Measurements from ENCODE around the gene RBM46.

- TF ChIP-seq, protein P1, sequence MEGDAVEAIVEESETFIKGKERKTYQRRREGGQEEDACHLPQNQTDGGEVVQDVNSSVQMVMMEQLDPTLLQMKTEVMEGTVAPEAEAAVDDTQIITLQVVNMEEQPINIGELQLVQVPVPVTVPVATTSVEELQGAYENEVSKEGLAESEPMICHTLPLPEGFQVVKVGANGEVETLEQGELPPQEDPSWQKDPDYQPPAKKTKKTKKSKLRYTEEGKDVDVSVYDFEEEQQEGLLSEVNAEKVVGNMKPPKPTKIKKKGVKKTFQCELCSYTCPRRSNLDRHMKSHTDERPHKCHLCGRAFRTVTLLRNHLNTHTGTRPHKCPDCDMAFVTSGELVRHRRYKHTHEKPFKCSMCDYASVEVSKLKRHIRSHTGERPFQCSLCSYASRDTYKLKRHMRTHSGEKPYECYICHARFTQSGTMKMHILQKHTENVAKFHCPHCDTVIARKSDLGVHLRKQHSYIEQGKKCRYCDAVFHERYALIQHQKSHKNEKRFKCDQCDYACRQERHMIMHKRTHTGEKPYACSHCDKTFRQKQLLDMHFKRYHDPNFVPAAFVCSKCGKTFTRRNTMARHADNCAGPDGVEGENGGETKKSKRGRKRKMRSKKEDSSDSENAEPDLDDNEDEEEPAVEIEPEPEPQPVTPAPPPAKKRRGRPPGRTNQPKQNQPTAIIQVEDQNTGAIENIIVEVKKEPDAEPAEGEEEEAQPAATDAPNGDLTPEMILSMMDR (IDR thresholded peaks at IDR 0.05 in 2 of 3, conservative IDR thresholded peaks at IDR 0.05 in 1 of 3; ENCODE audit: control insufficient read depth in 2 of 3, extremely low read depth in 1 of 3, insufficient read depth in 1 of 3, low read depth in 3 of 3, low read length in 3 of 3), result no peak
- TF ChIP-seq SREBF1 (IDR thresholded peaks at IDR 0.05; ENCODE audit: low read length) (no peak), MEF2A (IDR thresholded peaks at IDR 0.05; ENCODE audit: insufficient read depth, low read depth, low read length) (no peak), ETV6 (conservative IDR thresholded peaks at IDR 0.05 in 1 of 2, IDR thresholded peaks at IDR 0.05 in 1 of 2; ENCODE audit: borderline replicate concordance in 1 of 2, low read depth in 1 of 2) (no peak), POLR2A (IDR thresholded peaks at IDR 0.05; ENCODE audit: low read depth, low read length) (no peak), CBFB (IDR thresholded peaks at IDR 0.05; ENCODE audit: low read depth) (no peak), ATF3 (IDR thresholded peaks at IDR 0.05; ENCODE audit: borderline replicate concordance, extremely low read depth, low read depth, low read length) (no peak), BCL3 (IDR thresholded peaks at IDR 0.05; ENCODE audit: borderline replicate concordance, insufficient read depth, low read depth, low read length, poor library complexity, severe bottlenecking) (no peak), YY1 (IDR thresholded peaks at IDR 0.05; ENCODE audit: low read depth, low read length) (no peak), SMC3 (IDR thresholded peaks at IDR 0.05; ENCODE audit: borderline replicate concordance, low read length) (no peak), MYC (IDR thresholded peaks at IDR 0.05; ENCODE audit: insufficient read depth, insufficient read length, insufficient replicate concordance, low read length, severe bottlenecking) (no peak), ASH2L (IDR thresholded peaks at IDR 0.05; ENCODE audit: borderline replicate concordance, low read depth) (no peak), SRF (IDR thresholded peaks at IDR 0.05; ENCODE audit: low read depth in 2 of 2, low read length in 2 of 2) (no peak)
Observed at GRCh38 chr4:154868414-154869194, 87.5 kb downstream of the RBM46 start.
